Peyer's patch (tissue), 4 donors: Measurements from ENCODE around the gene SH2D1A. TPM values are rescaled to one million over a fixed set of nuclear protein-coding genes. Genes with fewer than 3 reads are reported as not detected.
A peak's percentile ranks its signal among the peaks of the same experiment; 100 is the strongest.

Experiments used
- DNase-seq, 3 donors: peaks; one replicate each; pipeline ENCODE4 v3.0.0-alpha.2; 2017 to 2019
- H3K27ac ChIP-seq, 4 donors: fragments of 200-600 bp; sonication (generic); one replicate each; pipeline ENCODE4 v1.5.1; 2016 to 2019
- H3K27me3 ChIP-seq, 2 donors: fragments of 200-600 bp; sonication (generic); one replicate each; pipeline ENCODE4 v1.5.1; 2019
- H3K36me3 ChIP-seq, 3 donors: fragments of 200-600 bp; sonication (generic); one replicate each; pipeline ENCODE4 v1.5.1; 2016 to 2019
- H3K4me1 ChIP-seq, 4 donors: fragments of 200-600 bp; sonication (generic); one replicate each; pipeline ENCODE4 v1.5.1; 2016 to 2019
- H3K4me3 ChIP-seq, 4 donors: fragments of 200-600 bp; sonication (generic); 1 replicate in 3 of 4; 2 replicates in 1 of 4; pipeline ENCODE4 v1.5.1; 2016 to 2019; ENCODE audit warnings: mild to moderate bottlenecking in 1 of 4
- H3K9me3 ChIP-seq, 4 donors: fragments of 200-600 bp; sonication (generic); one replicate each; pipeline ENCODE4 v1.5.1; 2016 to 2019; ENCODE audit warnings: mild to moderate bottlenecking in 1 of 4
- CTCF ChIP-seq, 6 experiments: fragments of 450-650 bp in 4 of 6; fragments of 200-600 bp in 2 of 6; sonication (generic) in 1 of 6; IDR thresholded peaks; one replicate each; pipeline ENCODE4 v1.5.1; 2017 to 2019; ENCODE audit warnings: antibody characterized with exemption in 6 of 6, mild to moderate bottlenecking in 3 of 6, moderate library complexity in 1 of 6
- POLR2A ChIP-seq, 2 donors: fragments of 450-650 bp; IDR thresholded peaks; one replicate each; pipeline ENCODE4 v1.5.1; 2017; ENCODE audit warnings: antibody characterized with exemption in 2 of 2, mild to moderate bottlenecking in 2 of 2, moderate library complexity in 2 of 2
- total RNA-seq, 4 donors: library from RNA; depleted of rRNA; stranded (reverse); fragments of >200 nt; gene quantifications; one replicate each; pipeline ENCODE4 v1.1.0, GENCODE V29; 2016

Gene SH2D1A
- total RNA-seq, 4 donors from 2014 or later = 0.67 to 5.0 (median 1.6) TPM; not detected in 1

GRCh38 chrX:124341396-124342132, 4.8 kb upstream of the SH2D1A start:
- Histone ChIP-seq H3K27ac (no peak overlapping the region), H3K27me3 (no peaks in the 10 kb centered on the region), H3K36me3 (no peaks in the 10 kb centered on the region), H3K4me3 (no peak overlapping the region), H3K4me1 (no peaks in the 10 kb centered on the region), H3K9me3 (no peaks in the 10 kb centered on the region)
- DNase-seq = no peak
- no peak for TF ChIP-seq POLR2A (IDR thresholded peaks at IDR 0.05)
- TF ChIP-seq CTCF (IDR thresholded peaks at IDR 0.05) = no peak

GRCh38 chrX:124342174-124342867, 4.0 kb upstream of the SH2D1A start:
- Histone ChIP-seq H3K36me3 (no peaks in the 10 kb centered on the region), H3K4me3 (no peak overlapping the region), H3K27me3 (no peaks in the 10 kb centered on the region), H3K4me1 (no peaks in the 10 kb centered on the region), H3K27ac (peak overlapping the region in 1 of 4 donors; percentile 9), H3K9me3 (no peaks in the 10 kb centered on the region)
- DNase-seq = no peak
- no peak for TF ChIP-seq CTCF (IDR thresholded peaks at IDR 0.05)
- TF ChIP-seq POLR2A (IDR thresholded peaks at IDR 0.05) = no peak

GRCh38 chrX:124343016-124343415, 3.3 kb upstream of the SH2D1A start:
- H3K9me3 ChIP-seq = no peaks in the 10 kb centered on the region
- H3K27me3 ChIP-seq = no peaks in the 10 kb centered on the region
- DNase-seq = no peak
- H3K4me3 ChIP-seq = no peak overlapping the region
- H3K36me3 ChIP-seq = no peaks in the 10 kb centered on the region
- no peaks in the 10 kb centered on the region for H3K4me1 ChIP-seq
- TF ChIP-seq CTCF (IDR thresholded peaks at IDR 0.05) (no peak), POLR2A (IDR thresholded peaks at IDR 0.05) (no peak)
- peak overlapping the region in 1 of 4 donors; percentile 9 for H3K27ac ChIP-seq

- DNase-seq = no peak
- Histone ChIP-seq H3K4me1 (no peaks in the 10 kb centered on the region), H3K27me3 (no peaks in the 10 kb centered on the region), H3K9me3 (no peaks in the 10 kb centered on the region), H3K27ac (no peak overlapping the region), H3K4me3 (no peak overlapping the region), H3K36me3 (no peaks in the 10 kb centered on the region)
- TF ChIP-seq CTCF (IDR thresholded peaks at IDR 0.05) (no peak), POLR2A (IDR thresholded peaks at IDR 0.05) (no peak)
Measured at GRCh38 chrX:124344246-124344645, 2.1 kb upstream of the SH2D1A start.

- Histone ChIP-seq H3K27me3 (no peaks in the 10 kb centered on the region), H3K4me3 (peak overlapping the region; percentile 21 to 29 (median 23)), H3K27ac (peak overlapping the region; percentile 55 to 74 (median 64)), H3K4me1 (no peaks in the 10 kb centered on the region), H3K9me3 (no peaks in the 10 kb centered on the region), H3K36me3 (no peaks in the 10 kb centered on the region)
- TF ChIP-seq CTCF (IDR thresholded peaks at IDR 0.05) (no peak), POLR2A (IDR thresholded peaks at IDR 0.05) (no peak)
- no peak for DNase-seq
Measured at GRCh38 chrX:124346877-124347241, 496 bp downstream of the SH2D1A start.
